Measurements from ENCODE around the gene FRMD8.

DNA sequence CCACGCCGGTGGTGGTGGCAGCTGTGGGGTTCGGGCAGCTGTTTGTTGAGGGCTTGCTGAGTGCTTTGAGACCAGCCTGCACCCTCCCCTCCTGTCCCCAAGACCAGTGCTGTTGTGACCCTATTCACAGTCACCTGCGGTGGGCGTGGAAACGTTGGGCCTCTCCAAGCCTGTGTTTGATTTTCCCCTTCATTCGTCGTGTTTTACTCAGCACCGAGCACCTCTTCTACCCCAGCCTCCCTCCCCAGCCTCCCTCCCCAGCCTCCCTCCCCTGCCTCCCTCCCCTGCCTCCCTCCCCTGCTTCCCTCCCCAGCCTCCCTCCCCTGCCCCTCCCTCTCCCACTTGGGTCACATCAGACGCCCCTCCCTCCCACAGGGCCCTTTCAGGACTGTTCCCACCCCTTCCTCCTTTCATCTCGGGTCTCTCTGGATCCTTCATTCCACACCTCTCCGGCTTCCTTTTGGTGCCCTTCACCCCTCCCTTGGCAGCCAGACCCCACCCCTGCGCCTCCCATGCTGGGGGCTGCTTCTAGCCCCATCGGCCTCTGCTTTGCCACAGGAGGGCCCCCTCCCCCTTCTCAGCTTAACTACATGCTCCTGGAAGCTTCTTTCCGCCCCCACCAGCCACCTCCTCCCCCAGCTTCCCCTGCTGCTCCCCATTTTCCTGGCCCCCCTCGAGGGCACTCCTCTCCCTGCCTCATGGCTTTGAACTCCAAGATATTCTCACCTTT lies 14.8 kb downstream of the FRMD8 start:
- no peak for TF ChIP-seq YY1 (IDR thresholded peaks at IDR 0.05; ENCODE audit: borderline replicate concordance in 1 of 3, control insufficient read depth in 1 of 3, extremely low read depth in 1 of 3, insufficient read depth in 3 of 3, insufficient read length in 1 of 3, insufficient replicate concordance in 2 of 3, low read depth in 1 of 3, low read length in 2 of 3)
- TF ChIP-seq, protein P1, sequence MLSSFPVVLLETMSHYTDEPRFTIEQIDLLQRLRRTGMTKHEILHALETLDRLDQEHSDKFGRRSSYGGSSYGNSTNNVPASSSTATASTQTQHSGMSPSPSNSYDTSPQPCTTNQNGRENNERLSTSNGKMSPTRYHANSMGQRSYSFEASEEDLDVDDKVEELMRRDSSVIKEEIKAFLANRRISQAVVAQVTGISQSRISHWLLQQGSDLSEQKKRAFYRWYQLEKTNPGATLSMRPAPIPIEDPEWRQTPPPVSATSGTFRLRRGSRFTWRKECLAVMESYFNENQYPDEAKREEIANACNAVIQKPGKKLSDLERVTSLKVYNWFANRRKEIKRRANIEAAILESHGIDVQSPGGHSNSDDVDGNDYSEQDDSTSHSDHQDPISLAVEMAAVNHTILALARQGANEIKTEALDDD (IDR thresholded peaks at IDR 0.05) = no peak

Measured in K562 (cell line).